Fibroblast of lung (primary cell): ENCODE results near the gene PTH. TPM values are rescaled to one million over a fixed set of nuclear protein-coding genes. Genes with fewer than 3 reads are reported as not detected.
A peak's percentile ranks its signal among the peaks of the same experiment; 100 is the strongest.

Experiments
- DNase-seq, 2 donors: peaks; one replicate each; pipeline versions ENCODE4 v3.0.0 to v3.0.0-alpha.2; 2010; ENCODE audit warnings: low read depth in 2 of 2
- H2AFZ ChIP-seq: 2 replicates; pipeline ENCODE4 v1.5.1; 2012; ENCODE audit warnings: low read length, control low read depth, inconsistent platforms
- H3K27ac ChIP-seq: 2 replicates; pipeline ENCODE4 v1.5.1; 2011; ENCODE audit warnings: low read length, control low read depth; ENCODE audit not compliant: insufficient read depth
- H3K27me3 ChIP-seq: 2 replicates; pipeline ENCODE4 v1.5.1; 2011; ENCODE audit warnings: mild to moderate bottlenecking, low read length; ENCODE audit not compliant: control insufficient read depth, insufficient read depth
- H3K36me3 ChIP-seq: 2 replicates; pipeline ENCODE4 v1.5.1; 2011; ENCODE audit warnings: low read length; ENCODE audit not compliant: control insufficient read depth, insufficient read depth
- H3K4me1 ChIP-seq: 2 replicates; pipeline ENCODE4 v1.5.1; 2011; ENCODE audit warnings: low read length; ENCODE audit not compliant: control insufficient read depth, insufficient read depth; ENCODE audit errors: extremely low read depth
- H3K4me2 ChIP-seq: 2 replicates; pipeline ENCODE4 v1.5.1; 2011; ENCODE audit warnings: low read length, control low read depth; ENCODE audit not compliant: insufficient read depth; ENCODE audit errors: extremely low read depth
- H3K4me3 ChIP-seq, 4 experiments: fragments of 200-600 bp in 1 of 4; sonication (generic) in 1 of 4; replicated peaks in 1 of 4; 2 replicates each; pipeline ENCODE4 v1.5.1; 2011 to 2016; ENCODE audit warnings: low read length in 4 of 4, low read depth in 3 of 4, mild to moderate bottlenecking in 3 of 4, control low read depth in 2 of 4, inconsistent platforms in 1 of 4, mixed read lengths in 1 of 4; ENCODE audit not compliant: insufficient read depth in 1 of 4; ENCODE audit errors: control extremely low read depth in 1 of 4
- H3K79me2 ChIP-seq: 2 replicates; pipeline ENCODE4 v1.5.1; 2012; ENCODE audit warnings: mild to moderate bottlenecking, low read length, inconsistent platforms; ENCODE audit not compliant: control insufficient read depth, insufficient read depth
- H3K9ac ChIP-seq: 2 replicates; pipeline ENCODE4 v1.5.1; 2011; ENCODE audit warnings: mild to moderate bottlenecking, low read length, control low read depth; ENCODE audit not compliant: insufficient read depth
- H3K9me3 ChIP-seq: 2 replicates; pipeline ENCODE4 v1.5.1; 2012; ENCODE audit warnings: low read depth, low read length; ENCODE audit not compliant: control insufficient read depth, insufficient read depth
- H4K20me1 ChIP-seq: 2 replicates; pipeline ENCODE4 v1.5.1; 2011; ENCODE audit warnings: low read length; ENCODE audit not compliant: control insufficient read depth, insufficient read depth; ENCODE audit errors: extremely low read depth
- CTCF ChIP-seq, 2 donors: IDR thresholded peaks in 1 of 2; conservative IDR thresholded peaks in 1 of 2; 1 replicate in 1 of 2; 2 replicates in 1 of 2; pipeline ENCODE4 v1.5.1; 2011 to 2012; ENCODE audit warnings: low read length in 2 of 2, control low read depth in 1 of 2, inconsistent platforms in 1 of 2, low read depth in 1 of 2, mild to moderate bottlenecking in 1 of 2
- EZH2 ChIP-seq: IDR thresholded peaks from 2 replicates; pipeline ENCODE4 v1.5.1; 2012; ENCODE audit warnings: low read length, control low read depth, mild to moderate bottlenecking; ENCODE audit errors: missing control alignments
- polyA plus RNA-seq, 2 donors: library from polyadenylated mRNA; depleted of rRNA in 1 of 2; stranded (reverse) in 1 of 2; unstranded in 1 of 2; fragments of >200 nt; gene quantifications; 2 replicates each; pipeline ENCODE4 v1.2.1, GENCODE V29; 2011 to 2012; ENCODE audit warnings: missing spikeins in 1 of 2
- total RNA-seq: library from RNA; depleted of rRNA; stranded (reverse); fragments of >200 nt; gene quantifications from 2 replicates; pipeline ENCODE4 v1.2.1, GENCODE V29; 2014

Gene PTH
- total and polyA plus RNA-seq, 2 donors (not counting 1 experiment from before 2014, with no cell fraction given): not detected

- H3K4me3 ChIP-seq: peak overlapping the region in 2 of 4 experiments; percentile 18 to 30
- no peak for TF ChIP-seq EZH2
- TF ChIP-seq CTCF (conservative IDR thresholded peaks at IDR 0.05 in 1 of 2, IDR thresholded peaks at IDR 0.05 in 1 of 2; ENCODE audit: low read depth in 1 of 2, low read length in 2 of 2): peak; percentile 21 to 25
- H3K4me2 ChIP-seq: no peak overlapping the region
- H4K20me1 ChIP-seq: no peaks in the 10 kb centered on the region
- no peaks in the 10 kb centered on the region for H3K4me1 ChIP-seq
- H3K27me3 ChIP-seq: no peaks in the 10 kb centered on the region
- no peaks in the 10 kb centered on the region for H3K79me2 ChIP-seq
- H3K9me3 ChIP-seq: no peaks in the 10 kb centered on the region
- no peaks in the 10 kb centered on the region for H3K36me3 ChIP-seq
- peak in 1 of 2 donors; percentile 9 for DNase-seq
- no peak overlapping the region for H3K27ac ChIP-seq
- no peak overlapping the region for H2AFZ ChIP-seq
- H3K9ac ChIP-seq: no peak overlapping the region
These were observed 8.7 kb downstream of the PTH start for GRCh38 chr11:13486926-13487660.

- H3K27ac ChIP-seq: no peak overlapping the region
- H2AFZ ChIP-seq: no peak overlapping the region
- TF ChIP-seq CTCF (conservative IDR thresholded peaks at IDR 0.05 in 1 of 2, IDR thresholded peaks at IDR 0.05 in 1 of 2; ENCODE audit: low read depth in 1 of 2, low read length in 2 of 2): no peak
- TF ChIP-seq EZH2: no peak
- H3K4me1 ChIP-seq: no peaks in the 10 kb centered on the region
- no peak overlapping the region for H3K4me3 ChIP-seq
- no peaks in the 10 kb centered on the region for H3K36me3 ChIP-seq
- no peaks in the 10 kb centered on the region for H3K9me3 ChIP-seq
- H4K20me1 ChIP-seq: no peaks in the 10 kb centered on the region
- H3K9ac ChIP-seq: no peak overlapping the region
- H3K27me3 ChIP-seq: peaks cover 3% of the 10 kb centered on the region
- no peaks in the 10 kb centered on the region for H3K79me2 ChIP-seq
- no peak overlapping the region for H3K4me2 ChIP-seq
- no peak for DNase-seq
These were observed 15.6 kb downstream of the PTH start for GRCh38 chr11:13480198-13480597.

GRCh38 chr11:13479688-13480087 is 16.1 kb downstream of the PTH start:
- Histone ChIP-seq H3K9ac (no peak overlapping the region), H3K4me2 (no peak overlapping the region)
- TF ChIP-seq CTCF (conservative IDR thresholded peaks at IDR 0.05 in 1 of 2, IDR thresholded peaks at IDR 0.05 in 1 of 2; ENCODE audit: low read depth in 1 of 2, low read length in 2 of 2) (no peak), EZH2 (no peak)

More at GRCh38 chr11:13479688-13480087, 16.1 kb downstream of the PTH start:
- no peak overlapping the region for H3K27ac ChIP-seq
- DNase-seq: no peak
- H4K20me1 ChIP-seq: no peaks in the 10 kb centered on the region
- no peaks in the 10 kb centered on the region for H3K9me3 ChIP-seq
- H2AFZ ChIP-seq: no peak overlapping the region
- no peaks in the 10 kb centered on the region for H3K79me2 ChIP-seq
- no peaks in the 10 kb centered on the region for H3K4me1 ChIP-seq
- peaks cover 3% of the 10 kb centered on the region for H3K27me3 ChIP-seq
- no peaks in the 10 kb centered on the region for H3K36me3 ChIP-seq
- no peak overlapping the region for H3K4me3 ChIP-seq
